ENCODE measurements around the gene PLA2G12B.

The PLA2G12B gene

DNA sequence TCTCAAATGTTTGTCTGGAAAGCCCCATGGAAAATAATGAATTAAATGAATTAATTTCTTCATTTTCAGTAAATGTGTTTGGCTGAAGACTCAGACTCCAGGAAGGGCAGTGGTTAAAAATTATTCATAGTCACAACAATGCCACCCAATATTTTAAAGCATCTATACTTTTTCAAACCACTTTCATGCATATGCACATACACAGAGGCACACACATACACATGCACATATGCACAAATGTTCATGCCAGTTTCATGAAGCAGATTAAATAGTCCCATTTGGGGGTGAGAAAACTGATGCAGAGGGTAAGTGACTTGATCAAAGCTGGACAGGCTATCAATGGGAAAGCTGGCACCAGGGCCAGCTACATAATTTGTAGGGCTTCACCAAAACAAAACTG is 1.4 kb upstream of the PLA2G12B start:
- no peak for TF ChIP-seq TCF12 (IDR thresholded peaks at IDR 0.05; ENCODE audit: low read depth)
- TF ChIP-seq, protein P1, sequence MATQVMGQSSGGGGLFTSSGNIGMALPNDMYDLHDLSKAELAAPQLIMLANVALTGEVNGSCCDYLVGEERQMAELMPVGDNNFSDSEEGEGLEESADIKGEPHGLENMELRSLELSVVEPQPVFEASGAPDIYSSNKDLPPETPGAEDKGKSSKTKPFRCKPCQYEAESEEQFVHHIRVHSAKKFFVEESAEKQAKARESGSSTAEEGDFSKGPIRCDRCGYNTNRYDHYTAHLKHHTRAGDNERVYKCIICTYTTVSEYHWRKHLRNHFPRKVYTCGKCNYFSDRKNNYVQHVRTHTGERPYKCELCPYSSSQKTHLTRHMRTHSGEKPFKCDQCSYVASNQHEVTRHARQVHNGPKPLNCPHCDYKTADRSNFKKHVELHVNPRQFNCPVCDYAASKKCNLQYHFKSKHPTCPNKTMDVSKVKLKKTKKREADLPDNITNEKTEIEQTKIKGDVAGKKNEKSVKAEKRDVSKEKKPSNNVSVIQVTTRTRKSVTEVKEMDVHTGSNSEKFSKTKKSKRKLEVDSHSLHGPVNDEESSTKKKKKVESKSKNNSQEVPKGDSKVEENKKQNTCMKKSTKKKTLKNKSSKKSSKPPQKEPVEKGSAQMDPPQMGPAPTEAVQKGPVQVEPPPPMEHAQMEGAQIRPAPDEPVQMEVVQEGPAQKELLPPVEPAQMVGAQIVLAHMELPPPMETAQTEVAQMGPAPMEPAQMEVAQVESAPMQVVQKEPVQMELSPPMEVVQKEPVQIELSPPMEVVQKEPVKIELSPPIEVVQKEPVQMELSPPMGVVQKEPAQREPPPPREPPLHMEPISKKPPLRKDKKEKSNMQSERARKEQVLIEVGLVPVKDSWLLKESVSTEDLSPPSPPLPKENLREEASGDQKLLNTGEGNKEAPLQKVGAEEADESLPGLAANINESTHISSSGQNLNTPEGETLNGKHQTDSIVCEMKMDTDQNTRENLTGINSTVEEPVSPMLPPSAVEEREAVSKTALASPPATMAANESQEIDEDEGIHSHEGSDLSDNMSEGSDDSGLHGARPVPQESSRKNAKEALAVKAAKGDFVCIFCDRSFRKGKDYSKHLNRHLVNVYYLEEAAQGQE (IDR thresholded peaks at IDR 0.05; ENCODE audit: low read depth), result no peak
- TF ChIP-seq EP300 (IDR thresholded peaks at IDR 0.05; ENCODE audit: borderline replicate concordance), result no peak
- no peak for TF ChIP-seq RAD21 (IDR thresholded peaks at IDR 0.05; ENCODE audit: low read depth)
- TF ChIP-seq TAF1 (IDR thresholded peaks at IDR 0.05; ENCODE audit: low read depth), result no peak
- TF ChIP-seq ZBTB7A (IDR thresholded peaks at IDR 0.05; ENCODE audit: low read depth), result no peak

DNA sequence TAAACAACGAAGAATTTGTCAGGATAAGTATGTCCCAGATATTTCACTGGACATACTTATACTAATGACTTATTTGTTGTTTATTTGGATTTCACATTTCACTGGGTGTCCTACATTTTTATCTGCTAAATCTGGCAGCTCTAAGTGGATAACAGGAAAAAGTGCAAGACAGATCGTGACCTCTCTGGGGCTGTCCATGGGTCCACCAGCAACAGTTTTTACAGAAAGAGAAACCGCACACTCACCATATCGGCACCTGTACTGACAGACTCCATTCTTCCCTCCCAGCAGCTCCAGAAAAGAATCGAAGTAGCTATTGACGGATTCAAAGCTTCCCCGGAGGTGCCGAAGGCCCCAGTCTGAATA is 393 bp downstream of the PLA2G12B start:
- TF ChIP-seq FOXM1 (IDR thresholded peaks at IDR 0.05; ENCODE audit: borderline replicate concordance, low read depth) (no peak), ZBTB7A (IDR thresholded peaks at IDR 0.05; ENCODE audit: low read depth) (no peak), TCF12 (IDR thresholded peaks at IDR 0.05; ENCODE audit: low read depth) (no peak), EP300 (IDR thresholded peaks at IDR 0.05; ENCODE audit: borderline replicate concordance) (no peak), TAF1 (IDR thresholded peaks at IDR 0.05; ENCODE audit: low read depth) (no peak), NFIC (IDR thresholded peaks at IDR 0.05) (no peak), EGR1 (IDR thresholded peaks at IDR 0.05) (no peak), CREB1 (IDR thresholded peaks at IDR 0.05; ENCODE audit: low read depth) (no peak), CEBPB (IDR thresholded peaks at IDR 0.05) (no peak), RAD21 (IDR thresholded peaks at IDR 0.05; ENCODE audit: low read depth) (no peak), TEAD4 (IDR thresholded peaks at IDR 0.05) (no peak), YY1 (IDR thresholded peaks at IDR 0.05; ENCODE audit: low read depth) (no peak)
- TF ChIP-seq, protein P2, sequence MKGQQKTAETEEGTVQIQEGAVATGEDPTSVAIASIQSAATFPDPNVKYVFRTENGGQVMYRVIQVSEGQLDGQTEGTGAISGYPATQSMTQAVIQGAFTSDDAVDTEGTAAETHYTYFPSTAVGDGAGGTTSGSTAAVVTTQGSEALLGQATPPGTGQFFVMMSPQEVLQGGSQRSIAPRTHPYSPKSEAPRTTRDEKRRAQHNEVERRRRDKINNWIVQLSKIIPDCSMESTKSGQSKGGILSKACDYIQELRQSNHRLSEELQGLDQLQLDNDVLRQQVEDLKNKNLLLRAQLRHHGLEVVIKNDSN (IDR thresholded peaks at IDR 0.05), result no peak
- TF ChIP-seq, protein P3, sequence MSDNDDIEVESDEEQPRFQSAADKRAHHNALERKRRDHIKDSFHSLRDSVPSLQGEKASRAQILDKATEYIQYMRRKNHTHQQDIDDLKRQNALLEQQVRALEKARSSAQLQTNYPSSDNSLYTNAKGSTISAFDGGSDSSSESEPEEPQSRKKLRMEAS (IDR thresholded peaks at IDR 0.05), result no peak
- TF ChIP-seq, protein P1 (IDR thresholded peaks at IDR 0.05; ENCODE audit: low read depth), result no peak

DNA sequence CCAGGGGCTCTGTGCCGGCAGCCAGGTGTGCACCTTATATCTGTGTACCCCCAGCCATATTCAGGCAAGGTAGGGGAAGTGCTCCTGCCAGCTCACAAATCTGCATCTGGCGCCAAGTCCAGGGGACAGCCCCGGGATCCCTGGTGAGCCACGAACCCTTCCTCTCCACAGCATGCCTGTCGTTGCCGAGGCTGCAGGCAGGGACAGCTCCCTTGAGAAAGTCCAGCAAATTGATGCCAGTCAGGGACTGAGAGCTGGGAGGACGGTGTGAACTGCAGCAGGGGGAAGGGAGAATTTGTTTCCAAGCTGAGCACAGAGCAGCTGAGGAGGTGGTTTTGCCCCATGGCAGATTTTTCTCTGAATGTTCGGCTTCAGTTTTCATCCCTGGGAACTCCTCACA is 919 bp downstream of the PLA2G12B start:
- TF ChIP-seq TAF1 (IDR thresholded peaks at IDR 0.05; ENCODE audit: low read depth) (no peak), EP300 (IDR thresholded peaks at IDR 0.05; ENCODE audit: borderline replicate concordance) (no peak), RAD21 (IDR thresholded peaks at IDR 0.05; ENCODE audit: low read depth) (no peak), CEBPB (IDR thresholded peaks at IDR 0.05) (no peak)
- TF ChIP-seq, protein P1 (IDR thresholded peaks at IDR 0.05; ENCODE audit: low read depth), result no peak
- TF ChIP-seq, protein P3 (IDR thresholded peaks at IDR 0.05), result no peak

DNA sequence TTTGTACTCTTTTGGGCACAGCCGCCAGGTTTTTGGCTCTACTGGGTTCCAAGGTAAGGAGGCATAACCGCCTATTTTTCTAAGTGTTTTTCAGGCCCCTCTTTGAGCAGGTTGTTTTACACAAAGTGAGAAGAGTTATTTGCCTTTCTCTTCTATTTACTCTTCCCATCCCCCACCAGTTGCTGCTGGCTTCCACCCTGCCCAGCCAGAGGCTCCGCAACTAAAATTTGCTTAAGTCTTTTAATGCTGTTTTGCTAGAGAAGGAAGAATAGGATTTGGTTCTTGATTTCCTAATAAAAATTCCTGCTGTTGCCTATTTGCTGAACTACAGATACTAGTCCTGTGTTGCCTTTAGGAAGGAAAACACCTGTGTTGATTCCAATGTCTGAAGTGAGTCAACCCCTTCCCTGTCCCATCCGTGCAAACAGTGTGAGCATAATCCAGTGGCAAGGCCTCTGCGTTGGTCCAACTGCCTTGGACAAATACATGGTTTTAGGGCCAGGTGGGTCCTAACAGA is 1.9 kb downstream of the PLA2G12B start:
- TF ChIP-seq EP300 (IDR thresholded peaks at IDR 0.05; ENCODE audit: borderline replicate concordance), result no peak
- TF ChIP-seq EGR1 (IDR thresholded peaks at IDR 0.05), result no peak
- no peak for TF ChIP-seq NFIC (IDR thresholded peaks at IDR 0.05)
- TF ChIP-seq ZBTB7A (IDR thresholded peaks at IDR 0.05; ENCODE audit: low read depth), result no peak
- TF ChIP-seq YY1 (IDR thresholded peaks at IDR 0.05; ENCODE audit: low read depth), result no peak
- TF ChIP-seq FOXM1 (IDR thresholded peaks at IDR 0.05; ENCODE audit: borderline replicate concordance, low read depth), result no peak
- no peak for TF ChIP-seq RAD21 (IDR thresholded peaks at IDR 0.05; ENCODE audit: low read depth)
- TF ChIP-seq CEBPB (IDR thresholded peaks at IDR 0.05), result no peak
- TF ChIP-seq CREB1 (IDR thresholded peaks at IDR 0.05; ENCODE audit: low read depth), result no peak
- no peak for TF ChIP-seq TCF12 (IDR thresholded peaks at IDR 0.05; ENCODE audit: low read depth)
- TF ChIP-seq, protein P1 (IDR thresholded peaks at IDR 0.05; ENCODE audit: low read depth), result no peak
- no peak for TF ChIP-seq TEAD4 (IDR thresholded peaks at IDR 0.05)
- TF ChIP-seq, protein P2 (IDR thresholded peaks at IDR 0.05), result no peak
- TF ChIP-seq, protein P3 (IDR thresholded peaks at IDR 0.05), result no peak
- no peak for TF ChIP-seq TAF1 (IDR thresholded peaks at IDR 0.05; ENCODE audit: low read depth)
